DOHH2 (cell line): ENCODE data around the gene SHPK.

ENCODE experiments used
- H3F3A ChIP-seq: fragments of 200-600 bp; sonication (generic), shearing (Covaris generic); 2 replicates; pipeline ENCODE4 v1.6.0; 2016; ENCODE audit warnings: antibody characterized with exemption, mild to moderate bottlenecking; ENCODE audit not compliant: control insufficient read depth, insufficient read depth
- H3K27ac ChIP-seq: fragments of 200-600 bp; sonication (generic); 2 replicates; pipeline ENCODE4 v1.5.1; 2014; ENCODE audit warnings: low read depth, mild to moderate bottlenecking, low read length, moderate library complexity
- H3K27me3 ChIP-seq: fragments of 200-600 bp; sonication (generic); 2 replicates; pipeline ENCODE4 v1.6.1; 2014; ENCODE audit warnings: mild to moderate bottlenecking, low read length, mixed read lengths; ENCODE audit not compliant: control insufficient read depth
- H3K36me3 ChIP-seq: fragments of 200-600 bp; sonication (generic); 2 replicates; pipeline ENCODE4 v1.6.1; 2014; ENCODE audit warnings: mild to moderate bottlenecking, low read length, moderate library complexity, mixed read lengths; ENCODE audit not compliant: control insufficient read depth
- H3K4me1 ChIP-seq: fragments of 200-600 bp; sonication (generic); 2 replicates; pipeline ENCODE4 v1.6.1; 2014; ENCODE audit warnings: mild to moderate bottlenecking, low read length, mixed read lengths; ENCODE audit not compliant: control insufficient read depth
- H3K4me2 ChIP-seq: fragments of 200-600 bp; sonication (generic); 2 replicates; pipeline ENCODE4 v1.6.0; 2014; ENCODE audit warnings: mild to moderate bottlenecking, low read length, moderate library complexity
- H3K4me3 ChIP-seq: fragments of 200-600 bp; sonication (generic); 2 replicates; pipeline ENCODE4 v1.5.1; 2014; ENCODE audit warnings: mild to moderate bottlenecking, low read length, mixed read lengths
- H3K79me2 ChIP-seq: fragments of 200-600 bp; sonication (generic); 2 replicates; pipeline ENCODE4 v1.6.1; 2014; ENCODE audit warnings: mild to moderate bottlenecking, low read length, mixed read lengths; ENCODE audit not compliant: control insufficient read depth
- H3K9me2 ChIP-seq: fragments of 200-600 bp; sonication (generic); replicated peaks from 2 replicates; pipeline ENCODE4 v1.6.1; 2014; ENCODE audit warnings: mild to moderate bottlenecking, low read length, mixed read lengths; ENCODE audit not compliant: control insufficient read depth
- H3K9me3 ChIP-seq: fragments of 200-600 bp; sonication (generic); 2 replicates; pipeline ENCODE4 v1.6.1; 2014; ENCODE audit warnings: antibody characterized with exemption, low read length, mixed read lengths; ENCODE audit not compliant: control insufficient read depth, insufficient read depth
- H4K20me1 ChIP-seq: fragments of 200-600 bp; sonication (generic); 2 replicates; pipeline ENCODE4 v1.6.0; 2014; ENCODE audit warnings: low read depth, mild to moderate bottlenecking, antibody characterized with exemption, low read length, moderate library complexity; ENCODE audit not compliant: control insufficient read depth, insufficient read depth
- CTCF ChIP-seq: fragments of 200-600 bp; sonication (generic); IDR thresholded peaks from one replicate; pipeline ENCODE4 v1.5.1; 2014; ENCODE audit warnings: antibody characterized with exemption, mild to moderate bottlenecking, low read depth, low read length; ENCODE audit not compliant: poor library complexity, severe bottlenecking
- EZH2phosphoT487 ChIP-seq: fragments of 200-600 bp; sonication (generic); IDR thresholded peaks from 2 replicates; pipeline ENCODE4 v1.6.1; 2017; ENCODE audit warnings: borderline replicate concordance, mild to moderate bottlenecking, antibody characterized with exemption, low read length, moderate library complexity, mixed read lengths

Gene SHPK

GRCh38 chr17:3626831-3627768, 8.9 kb downstream of the SHPK start:
- no peaks in the 10 kb centered on the region for H3K79me2 ChIP-seq
- TF ChIP-seq CTCF: no peak
- TF ChIP-seq EZH2phosphoT487: no peak
- H3K4me1 ChIP-seq: no peaks in the 10 kb centered on the region
- no peaks in the 10 kb centered on the region for H3F3A ChIP-seq
- H3K4me3 ChIP-seq: no peak overlapping the region
- no peaks in the 10 kb centered on the region for H3K9me3 ChIP-seq
- no peak overlapping the region for H3K27ac ChIP-seq
- no peaks in the 10 kb centered on the region for H3K9me2 ChIP-seq
- H3K4me2 ChIP-seq: no peak overlapping the region
- no peaks in the 10 kb centered on the region for H3K27me3 ChIP-seq
- H4K20me1 ChIP-seq: no peaks in the 10 kb centered on the region
- H3K36me3 ChIP-seq: peaks cover 21% of the 10 kb centered on the region; the same call in 1 of the 2 replicates

GRCh38 chr17:3622977-3623594, 13.0 kb downstream of the SHPK start:
- Histone ChIP-seq H3K9me3 (no peaks in the 10 kb centered on the region), H3K9me2 (no peaks in the 10 kb centered on the region), H3K79me2 (no peaks in the 10 kb centered on the region), H3K4me2 (no peak overlapping the region), H3F3A (no peaks in the 10 kb centered on the region), H3K4me3 (no peak overlapping the region), H3K36me3 (peaks cover 25% of the 10 kb centered on the region; the same call in 1 of the 2 replicates), H3K27ac (no peak overlapping the region), H3K27me3 (no peaks in the 10 kb centered on the region), H4K20me1 (no peaks in the 10 kb centered on the region), H3K4me1 (no peaks in the 10 kb centered on the region)
- no peak for TF ChIP-seq EZH2phosphoT487
- no peak for TF ChIP-seq CTCF

- no peaks in the 10 kb centered on the region for H4K20me1 ChIP-seq
- TF ChIP-seq CTCF: no peak
- no peak for TF ChIP-seq EZH2phosphoT487
- no peak overlapping the region for H3K4me2 ChIP-seq
- H3K79me2 ChIP-seq: no peaks in the 10 kb centered on the region
- no peak overlapping the region for H3K27ac ChIP-seq
- no peaks in the 10 kb centered on the region for H3F3A ChIP-seq
- H3K4me1 ChIP-seq: no peaks in the 10 kb centered on the region
- H3K4me3 ChIP-seq: no peak overlapping the region
- H3K27me3 ChIP-seq: no peaks in the 10 kb centered on the region
- no peaks in the 10 kb centered on the region for H3K9me2 ChIP-seq
- H3K36me3 ChIP-seq: peaks cover 25% of the 10 kb centered on the region; the same call in 1 of the 2 replicates
- no peaks in the 10 kb centered on the region for H3K9me3 ChIP-seq
Observed at GRCh38 chr17:3621146-3621720, 14.8 kb downstream of the SHPK start.
